H1 (cell line): ENCODE measurements around the gene APOC3. TPM values are rescaled to one million over a fixed set of nuclear protein-coding genes. Genes with fewer than 3 reads are reported as not detected.

ENCODE experiments used
- CTCF ChIA-PET: fragments of 300-600 bp; sonication (Branson Sonifier 250); formaldehyde crosslinking; loops from one replicate; lab custom pipeline; 2021; ENCODE audit not compliant: partially characterized antibody; lab: Charles Lee
- POLR2A ChIA-PET: fragments of 300-600 bp; sonication (Branson Sonifier 250); formaldehyde crosslinking; loops from one replicate; lab custom pipeline; 2021; ENCODE audit warnings: inconsistent platforms; ENCODE audit not compliant: partially characterized antibody; lab: Charles Lee
- DNase-seq, 2 experiments: peaks; one replicate each; pipeline versions ENCODE4 v3.0.0 to v3.0.0-alpha.2; 2010 to 2022; ENCODE audit warnings: low spot score in 2 of 2, low read depth in 1 of 2, mixed read lengths in 1 of 2
- FAIRE-seq: peaks from 2 replicates; lab custom pipeline; 2011; peaks lifted over from hg19 to GRCh38; lab: Jason Lieb, UNC
- H2AFZ ChIP-seq: 2 replicates; pipeline ENCODE4 v1.8.1; 2012; ENCODE audit warnings: low read length, inconsistent platforms
- H2AK5ac ChIP-seq: 2 replicates; pipeline ENCODE4 v1.6.1; 2013; ENCODE audit warnings: low read depth, low read length
- H2BK120ac ChIP-seq: replicated peaks from 2 replicates; pipeline ENCODE3; 2013; ENCODE audit warnings: low read depth, low read length, inconsistent platforms
- H2BK12ac ChIP-seq: 2 replicates; pipeline ENCODE4 v1.6.1; 2013; ENCODE audit warnings: low read depth, low read length
- H2BK15ac ChIP-seq: 2 replicates; pipeline ENCODE4 v1.6.1; 2013; ENCODE audit warnings: low read length
- H2BK20ac ChIP-seq: 2 replicates; pipeline ENCODE4 v1.6.1; 2013; ENCODE audit warnings: low read length
- H2BK5ac ChIP-seq: 2 replicates; pipeline ENCODE4 v1.6.1; 2013; ENCODE audit warnings: low read depth, low read length
- H3K14ac ChIP-seq: 2 replicates; pipeline ENCODE4 v1.6.1; 2013; ENCODE audit warnings: inconsistent platforms; ENCODE audit not compliant: insufficient read length
- H3K18ac ChIP-seq: 2 replicates; pipeline ENCODE4 v1.6.1; 2013; ENCODE audit warnings: low read length; ENCODE audit errors: extremely low read depth
- H3K23ac ChIP-seq: 2 replicates; pipeline ENCODE4 v1.6.1; 2013; ENCODE audit warnings: inconsistent platforms; ENCODE audit not compliant: insufficient read length
- H3K23me2 ChIP-seq: 2 replicates; pipeline ENCODE4 v1.6.1; 2013; ENCODE audit warnings: low read depth, low read length
- H3K27ac ChIP-seq: 2 replicates; pipeline ENCODE4 v1.6.1; 2011; ENCODE audit warnings: low read depth, low read length, inconsistent platforms
- H3K27me3 ChIP-seq, 4 experiments: replicated peaks in 1 of 4; 1 replicate in 1 of 4; 2 replicates in 3 of 4; pipeline versions ENCODE4 v1.6.1 to v1.8.1; 2011 to 2013; ENCODE audit warnings: low read length in 3 of 4, mild to moderate bottlenecking in 3 of 4, inconsistent platforms in 2 of 4, mixed read lengths in 2 of 4, moderate library complexity in 1 of 4; ENCODE audit not compliant: control insufficient read depth in 3 of 4, insufficient read depth in 3 of 4; ENCODE audit errors: extremely low read depth in 1 of 4
- H3K36me3 ChIP-seq, 4 experiments: 2 replicates each; pipeline versions ENCODE4 v1.6.1 to v1.8.1; 2011 to 2013; ENCODE audit warnings: mild to moderate bottlenecking in 4 of 4, low read length in 3 of 4, moderate library complexity in 2 of 4, control low read depth in 1 of 4, inconsistent platforms in 1 of 4; ENCODE audit not compliant: insufficient read depth in 4 of 4, control insufficient read depth in 2 of 4
- H3K4ac ChIP-seq: replicated peaks from 2 replicates; pipeline ENCODE3; 2013; ENCODE audit warnings: low read length, low read depth, mixed read lengths, inconsistent platforms; ENCODE audit not compliant: insufficient read length
- H3K4me1 ChIP-seq, 4 experiments: replicated peaks in 1 of 4; 1 replicate in 1 of 4; 2 replicates in 3 of 4; pipeline versions ENCODE4 v1.6.1 to v1.8.1; 2011 to 2013; ENCODE audit warnings: low read length in 3 of 4, inconsistent platforms in 2 of 4, mixed read lengths in 1 of 4; ENCODE audit not compliant: insufficient read depth in 4 of 4, control insufficient read depth in 3 of 4
- H3K4me2 ChIP-seq, 2 experiments: 2 replicates each; pipeline versions ENCODE4 v1.6.1 to v1.8.1; 2011 to 2013; ENCODE audit warnings: low read depth in 2 of 2, low read length in 2 of 2, control low read depth in 1 of 2, inconsistent platforms in 1 of 2, mild to moderate bottlenecking in 1 of 2; ENCODE audit not compliant: insufficient read depth in 1 of 2
- H3K4me3 ChIP-seq, 4 experiments: fragments of 200-600, 300-600 bp in 1 of 4; sonication (generic), shearing (Covaris generic), sonication (Bioruptor Twin) in 1 of 4; 2 replicates each; pipeline versions ENCODE4 v1.5.1 to v1.8.1; 2011 to 2016; ENCODE audit warnings: low read length in 4 of 4, low read depth in 3 of 4, control low read depth in 2 of 4, inconsistent platforms in 2 of 4, mild to moderate bottlenecking in 2 of 4, mixed read lengths in 1 of 4, moderate library complexity in 1 of 4; ENCODE audit not compliant: insufficient read depth in 2 of 4; ENCODE audit errors: extremely low read depth in 1 of 4
- H3K56ac ChIP-seq: replicated peaks from 2 replicates; pipeline ENCODE3; 2013; ENCODE audit warnings: low read depth, mild to moderate bottlenecking, mixed read lengths, low read length, inconsistent platforms; ENCODE audit not compliant: insufficient read length
- H3K79me1 ChIP-seq: 2 replicates; pipeline ENCODE4 v1.6.1; 2013; ENCODE audit warnings: low read depth, low read length, control low read depth
- H3K79me2 ChIP-seq, 2 experiments: 2 replicates each; pipeline versions ENCODE4 v1.6.1 to v1.8.1; 2012 to 2013; ENCODE audit warnings: low read length in 2 of 2, mild to moderate bottlenecking in 2 of 2, inconsistent platforms in 1 of 2; ENCODE audit not compliant: insufficient read depth in 2 of 2, control insufficient read depth in 1 of 2
- H3K9ac ChIP-seq, 4 experiments: replicated peaks in 1 of 4; 1 replicate in 1 of 4; 2 replicates in 3 of 4; pipeline versions ENCODE4 v1.6.1 to v1.8.1; 2011 to 2013; ENCODE audit warnings: low read depth in 3 of 4, low read length in 3 of 4, control low read depth in 2 of 4, mild to moderate bottlenecking in 2 of 4, moderate library complexity in 2 of 4, inconsistent platforms in 1 of 4; ENCODE audit errors: extremely low read depth in 1 of 4
- H3K9me3 ChIP-seq, 2 experiments: 2 replicates each; pipeline versions ENCODE4 v1.6.1 to v1.8.1; 2012 to 2013; ENCODE audit warnings: mild to moderate bottlenecking in 2 of 2, moderate library complexity in 2 of 2, control low read depth in 1 of 2, inconsistent platforms in 1 of 2, low read depth in 1 of 2, low read length in 1 of 2, mixed read lengths in 1 of 2; ENCODE audit not compliant: insufficient read depth in 2 of 2
- H4K20me1 ChIP-seq, 2 experiments: replicated peaks in 1 of 2; 2 replicates each; pipeline versions ENCODE3 to v1.8.1; 2011 to 2013; ENCODE audit warnings: inconsistent platforms in 2 of 2, low read length in 2 of 2, mild to moderate bottlenecking in 1 of 2; ENCODE audit not compliant: insufficient read depth in 2 of 2, control insufficient read depth in 1 of 2
- H4K5ac ChIP-seq: 2 replicates; pipeline ENCODE4 v1.6.1; 2013; ENCODE audit warnings: low read length, low read depth, mixed read lengths, inconsistent platforms; ENCODE audit not compliant: insufficient read length
- H4K8ac ChIP-seq: 2 replicates; pipeline ENCODE4 v1.8.0; 2013; ENCODE audit warnings: mild to moderate bottlenecking, moderate library complexity, low read length, inconsistent platforms; ENCODE audit not compliant: insufficient read depth; ENCODE audit errors: extremely low read depth
- H4K91ac ChIP-seq: replicated peaks from 2 replicates; pipeline ENCODE3; 2013; ENCODE audit warnings: low read length, mixed read lengths, inconsistent platforms; ENCODE audit not compliant: insufficient read length
- CBX8 ChIP-seq: fragments of 300-800, 300-1000 bp; sonication (generic); IDR thresholded peaks from 2 replicates; pipeline ENCODE4 v1.7.1; 2016; ENCODE audit warnings: low read depth, low read length, borderline replicate concordance
- CEBPB ChIP-seq: IDR thresholded peaks from 2 replicates; pipeline ENCODE4 v1.6.1; 2012; ENCODE audit warnings: low read depth, low read length
- NRF1 ChIP-seq: IDR thresholded peaks from 2 replicates; pipeline ENCODE4 v1.6.1; 2011; ENCODE audit warnings: mild to moderate bottlenecking, low read depth, low read length, improper control_type of control experiment
- SP2 ChIP-seq: IDR thresholded peaks from 2 replicates; pipeline ENCODE4 v1.6.1; 2012; ENCODE audit warnings: mild to moderate bottlenecking, low read length, inconsistent platforms
- TCF12 ChIP-seq: IDR thresholded peaks from 2 replicates; pipeline ENCODE4 v1.6.1; 2011; ENCODE audit warnings: low read depth, mild to moderate bottlenecking, low read length
- WGBS, 2 experiments: shearing (Covaris generic) in 1 of 2; methylation state at CpG; one replicate each; pipeline versions ENCODE4 v1.1.6 to v1.1.7; 2013 to 2015; ENCODE audit warnings: low lambda C conversion rate in 2 of 2, mixed read lengths in 2 of 2, inconsistent platforms in 1 of 2, low coverage in 1 of 2, missing lambda C conversion rate in 1 of 2; ENCODE audit not compliant: insufficient replicate concordance in 2 of 2, insufficient coverage in 1 of 2, insufficient read length in 1 of 2; ENCODE audit errors: extremely low coverage in 1 of 2, missing lambda C conversion rate in 1 of 2; 5-methylcytosine and 5-hydroxymethylcytosine counted together
- polyA plus RNA-seq, 7 experiments: library from polyadenylated mRNA; depleted of rRNA in 3 of 7; stranded (reverse) in 5 of 7; unstranded in 2 of 7; fragments of >200 nt in 5 of 7; fragments of 200-250 nt in 2 of 7; gene quantifications; 1 replicate in 5 of 7; 2 replicates in 1 of 7; 4 replicates in 1 of 7; pipeline versions ENCODE4 v1.2.1 to v1.2.3, GENCODE V29; 2011 to 2013; ENCODE audit warnings: missing spikeins in 2 of 7, mixed read lengths in 2 of 7
- total RNA-seq: library from RNA; stranded (reverse); fragmentation: NEBNext Ultra II Directional; extraction: Animal tissue kit (Norgen Biotek cat#: 25700); gene quantifications from 2 replicates; pipeline ENCODE4 v1.2.1, GENCODE V29; 2021

APOC3 gene
- total and polyA plus RNA-seq, 2 of the 8 experiments (the other 6 are each of a cell fraction or from before 2014, with no cell fraction given) = not detected

DNA sequence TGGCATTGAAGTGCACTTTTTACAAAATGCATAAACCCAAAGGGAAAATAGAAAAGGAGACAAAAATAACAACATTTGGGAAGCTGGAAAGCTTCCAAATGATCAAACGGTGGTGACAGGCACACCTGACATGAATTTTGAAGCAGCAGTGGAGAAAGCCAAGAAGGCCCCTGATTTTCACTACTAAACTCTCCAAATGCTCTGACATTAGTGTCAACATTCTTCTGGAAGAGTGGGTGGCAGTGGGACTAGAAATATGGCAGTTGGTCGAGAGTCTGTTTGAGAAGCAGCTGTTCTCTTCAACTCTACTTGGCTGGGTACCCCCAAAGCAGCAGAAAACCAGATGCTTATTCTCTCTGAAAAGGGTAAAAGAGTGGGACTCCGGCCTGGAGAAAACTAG lies 25.7 kb upstream of the APOC3 start:
- H3K23me2 ChIP-seq = no peaks in the 10 kb centered on the region
- H3K4me3 ChIP-seq = no peak overlapping the region
- H3K4me2 ChIP-seq = no peak overlapping the region
- no peak overlapping the region for H2AK5ac ChIP-seq
- CTCF ChIA-PET = interaction anchor here (0.6 to 1.5 kb wide), 4 partner anchors 11 to 20 kb away, joined by 3 read pairs; no protein-coding TSS in a partner anchor
- no peaks in the 10 kb centered on the region for H3K79me1 ChIP-seq
- no peak for DNase-seq
- 89% methylated on average over 3 of the region's 3 CpGs; no CpG with 5 or more reads in 1 of the 2 experiments for WGBS, 2 experiments
- no peak overlapping the region for H3K14ac ChIP-seq
- no peak overlapping the region for H3K27ac ChIP-seq
- no peaks in the 10 kb centered on the region for H3K36me3 ChIP-seq
- H3K23ac ChIP-seq = no peak overlapping the region
- no peak overlapping the region for H2BK15ac ChIP-seq
- H4K8ac ChIP-seq = no peak overlapping the region
- H2BK5ac ChIP-seq = no peak overlapping the region
- no peaks in the 10 kb centered on the region for H3K27me3 ChIP-seq
- no peak overlapping the region for H3K4ac ChIP-seq
- H3K79me2 ChIP-seq = no peaks in the 10 kb centered on the region
- no peak overlapping the region for H2BK20ac ChIP-seq
- H4K5ac ChIP-seq = no peak overlapping the region
- no peak overlapping the region for H2AFZ ChIP-seq
- H3K9ac ChIP-seq = no peak overlapping the region
- no peaks in the 10 kb centered on the region for H4K20me1 ChIP-seq
- H2BK12ac ChIP-seq = no peak overlapping the region
- no peaks in the 10 kb centered on the region for H3K4me1 ChIP-seq
- POLR2A ChIA-PET = no interaction called here
- no peak overlapping the region for H2BK120ac ChIP-seq
- H3K56ac ChIP-seq = no peak overlapping the region
- no peak overlapping the region for H4K91ac ChIP-seq
- H3K9me3 ChIP-seq = no peaks in the 10 kb centered on the region
- no peak for FAIRE-seq
- H3K18ac ChIP-seq = no peak overlapping the region
- TF ChIP-seq CEBPB (no peak), SP2 (no peak), NRF1 (no peak), TCF12 (no peak), CBX8 (no peak)
